GM12878 (cell line): ENCODE measurements around the gene C20orf144.

Source experiments
- ASH2L ChIP-seq: fragments of 300-600, 200-600 bp; sonication (generic); IDR thresholded peaks from 2 replicates; pipeline ENCODE4 v1.6.1; 2017; ENCODE audit warnings: low read depth, mild to moderate bottlenecking, borderline replicate concordance
- EP300 ChIP-seq, 2 experiments: fragments of 150-350 bp in 1 of 2; IDR thresholded peaks; 2 replicates each; pipeline ENCODE4 v1.6.1; 2011 to 2012; ENCODE audit warnings: low read depth in 2 of 2, low read length in 2 of 2, borderline replicate concordance in 1 of 2, improper control_type of control experiment in 1 of 2, inconsistent platforms in 1 of 2; ENCODE audit not compliant: control insufficient read depth in 1 of 2
- EZH2 ChIP-seq: IDR thresholded peaks from 2 replicates; pipeline ENCODE4 v1.6.1; 2012; ENCODE audit warnings: low read depth, mild to moderate bottlenecking, control low read depth, inconsistent platforms, low read length, borderline replicate concordance; ENCODE audit not compliant: control insufficient read depth
- POLR2AphosphoS5 ChIP-seq: IDR thresholded peaks from 2 replicates; pipeline ENCODE4 v1.6.1; 2011; ENCODE audit warnings: mild to moderate bottlenecking, low read length, inconsistent platforms
- RELA ChIP-seq: fragments of 450-650 bp; IDR thresholded peaks from 2 replicates; pipeline ENCODE4 v1.8.0; 2014; ENCODE audit warnings: borderline replicate concordance; ENCODE audit not compliant: partially characterized antibody
- TF ChIP-seq, protein P1 (sequence below): IDR thresholded peaks from 2 replicates; pipeline ENCODE4 v1.6.1; 2011; ENCODE audit warnings: borderline replicate concordance, low read depth, mild to moderate bottlenecking, moderate library complexity, low read length; ENCODE audit not compliant: insufficient read depth, poor library complexity, severe bottlenecking

DNA sequence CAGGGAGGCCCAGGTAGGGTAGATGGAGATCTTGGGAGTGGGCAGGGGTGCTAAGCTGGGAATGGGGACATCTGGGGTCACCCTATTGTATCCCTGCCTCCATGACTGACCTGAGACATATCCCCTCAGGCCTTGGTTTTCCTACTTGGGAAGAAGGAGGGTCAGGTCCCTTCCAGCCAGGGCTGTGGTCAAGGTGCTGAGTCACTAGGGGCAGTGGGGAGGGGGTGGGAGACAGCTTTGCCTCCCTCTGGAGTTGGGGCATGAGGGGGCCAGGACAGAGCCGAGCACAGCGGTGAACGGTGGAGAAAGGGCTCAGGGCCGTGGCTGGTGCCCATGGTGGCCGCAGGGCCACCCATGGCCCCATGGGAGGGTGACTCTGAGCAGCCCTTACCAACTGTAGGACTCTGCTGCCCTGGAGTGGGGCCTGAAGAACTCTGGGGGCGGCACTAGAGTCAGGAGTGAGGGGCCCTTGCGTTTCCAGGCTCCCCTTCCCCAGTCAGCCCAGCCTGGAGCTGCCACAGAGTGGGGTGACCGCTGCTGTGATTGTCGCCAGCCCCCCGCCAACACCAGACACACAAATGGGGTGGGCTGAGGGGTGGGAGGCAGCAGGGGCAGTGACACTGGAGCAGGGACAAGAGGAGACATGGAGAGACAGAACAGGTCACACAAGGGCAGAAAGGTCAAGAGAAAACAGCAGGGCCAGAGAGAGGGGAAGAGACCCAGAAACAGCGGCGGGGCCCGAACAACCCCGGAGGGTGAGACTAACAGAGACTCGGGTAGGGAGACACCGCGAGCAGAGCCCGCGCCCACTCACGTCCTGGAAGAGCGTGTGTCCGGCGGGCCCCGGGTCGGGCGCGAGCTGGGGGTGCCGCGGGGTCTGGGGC, 11.5 kb downstream of the C20orf144 start:
- TF ChIP-seq, protein P1, sequence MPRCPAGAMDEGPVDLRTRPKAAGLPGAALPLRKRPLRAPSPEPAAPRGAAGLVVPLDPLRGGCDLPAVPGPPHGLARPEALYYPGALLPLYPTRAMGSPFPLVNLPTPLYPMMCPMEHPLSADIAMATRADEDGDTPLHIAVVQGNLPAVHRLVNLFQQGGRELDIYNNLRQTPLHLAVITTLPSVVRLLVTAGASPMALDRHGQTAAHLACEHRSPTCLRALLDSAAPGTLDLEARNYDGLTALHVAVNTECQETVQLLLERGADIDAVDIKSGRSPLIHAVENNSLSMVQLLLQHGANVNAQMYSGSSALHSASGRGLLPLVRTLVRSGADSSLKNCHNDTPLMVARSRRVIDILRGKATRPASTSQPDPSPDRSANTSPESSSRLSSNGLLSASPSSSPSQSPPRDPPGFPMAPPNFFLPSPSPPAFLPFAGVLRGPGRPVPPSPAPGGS = no peak
- TF ChIP-seq EP300 (IDR thresholded peaks at IDR 0.05; ENCODE audit: borderline replicate concordance in 1 of 2, control insufficient read depth in 1 of 2, low read depth in 2 of 2, low read length in 2 of 2) (no peak), POLR2AphosphoS5 (no peak), ASH2L (no peak), EZH2 (no peak), RELA (no peak)
